GM10266 (cell line): ENCODE measurements around the gene ZNF48.
"Not testable (repeated sequence)": the region's sequence is repeated elsewhere in the genome, so short reads cannot be mapped to it uniquely, and the experiment has no call there.

Experiments
- DNase-seq: peaks from one replicate; pipeline ENCODE4 v3.0.0; 2012; ENCODE audit errors: extremely low spot score
- TF ChIP-seq, protein P1 (sequence below): IDR thresholded peaks from 2 replicates; pipeline ENCODE4 v1.5.1; 2012; ENCODE audit warnings: mild to moderate bottlenecking, low read depth; ENCODE audit not compliant: control insufficient read depth, insufficient read depth; ENCODE audit errors: missing control alignments

ZNF48 gene

DNA sequence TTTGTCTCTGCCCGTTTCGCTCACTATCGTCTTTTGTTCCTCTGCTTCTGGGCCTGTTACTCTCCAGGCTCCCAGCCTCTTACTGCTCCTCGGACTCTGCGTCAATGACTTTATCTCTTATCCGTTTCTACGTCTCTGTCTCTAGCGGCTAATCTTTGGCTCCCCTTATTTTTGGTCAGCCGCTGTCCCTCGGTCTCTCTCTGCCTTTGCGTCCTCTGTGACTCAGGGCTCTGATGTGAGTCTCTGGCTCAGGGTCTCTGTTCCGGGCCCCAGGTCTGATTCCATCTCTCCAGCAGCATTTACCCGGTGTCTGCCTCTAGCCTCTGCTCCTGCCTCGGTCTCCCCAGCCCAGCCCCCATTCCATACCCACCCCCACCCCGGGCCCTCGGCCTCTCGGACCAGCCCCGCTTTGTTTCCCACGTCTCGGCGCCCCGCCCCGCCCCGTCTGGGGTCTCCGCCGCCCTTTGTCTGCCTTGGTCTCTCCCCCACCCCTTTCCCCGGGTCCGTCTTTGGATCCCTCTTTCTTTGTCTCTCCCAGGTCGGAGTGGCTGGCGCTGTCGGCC is 547 bp upstream of the ZNF48 start:
- no peak for DNase-seq
- TF ChIP-seq, protein P1, sequence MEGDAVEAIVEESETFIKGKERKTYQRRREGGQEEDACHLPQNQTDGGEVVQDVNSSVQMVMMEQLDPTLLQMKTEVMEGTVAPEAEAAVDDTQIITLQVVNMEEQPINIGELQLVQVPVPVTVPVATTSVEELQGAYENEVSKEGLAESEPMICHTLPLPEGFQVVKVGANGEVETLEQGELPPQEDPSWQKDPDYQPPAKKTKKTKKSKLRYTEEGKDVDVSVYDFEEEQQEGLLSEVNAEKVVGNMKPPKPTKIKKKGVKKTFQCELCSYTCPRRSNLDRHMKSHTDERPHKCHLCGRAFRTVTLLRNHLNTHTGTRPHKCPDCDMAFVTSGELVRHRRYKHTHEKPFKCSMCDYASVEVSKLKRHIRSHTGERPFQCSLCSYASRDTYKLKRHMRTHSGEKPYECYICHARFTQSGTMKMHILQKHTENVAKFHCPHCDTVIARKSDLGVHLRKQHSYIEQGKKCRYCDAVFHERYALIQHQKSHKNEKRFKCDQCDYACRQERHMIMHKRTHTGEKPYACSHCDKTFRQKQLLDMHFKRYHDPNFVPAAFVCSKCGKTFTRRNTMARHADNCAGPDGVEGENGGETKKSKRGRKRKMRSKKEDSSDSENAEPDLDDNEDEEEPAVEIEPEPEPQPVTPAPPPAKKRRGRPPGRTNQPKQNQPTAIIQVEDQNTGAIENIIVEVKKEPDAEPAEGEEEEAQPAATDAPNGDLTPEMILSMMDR, result no peak

DNA sequence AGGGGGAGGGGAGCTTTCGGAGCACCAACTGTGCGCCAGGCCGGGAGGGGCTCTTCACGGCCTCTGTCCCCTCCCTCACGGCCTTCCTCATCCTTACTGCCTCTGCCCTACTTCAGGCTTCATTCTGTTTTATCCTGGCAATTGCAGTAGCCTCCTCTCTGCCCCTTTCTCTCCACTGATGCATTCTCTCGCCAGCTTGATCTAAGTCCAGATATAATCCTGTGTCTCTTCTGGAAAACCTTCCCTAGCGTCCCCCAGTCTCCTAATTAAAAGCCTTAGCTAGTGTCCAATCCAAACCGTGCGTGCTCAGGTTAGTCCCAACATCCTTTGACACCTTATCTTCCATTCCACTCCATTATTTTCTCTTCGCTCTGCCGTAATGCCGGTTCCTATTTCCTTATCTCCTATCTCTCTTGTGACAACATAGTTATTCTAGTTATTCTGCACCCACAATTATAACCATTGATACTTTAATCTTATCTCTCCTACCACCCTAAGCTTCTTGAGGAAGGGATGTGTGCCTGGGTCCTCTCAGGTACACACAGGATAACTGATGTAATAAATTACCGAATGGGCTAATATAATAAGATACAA is 869 bp downstream of the ZNF48 start:
- DNase-seq, result no peak
- TF ChIP-seq, protein P1, result no peak

GRCh38 chr16:30396627-30397026 is 1.4 kb downstream of the ZNF48 start:
- DNase-seq, result not testable (repeated sequence)

- no peak for DNase-seq
- TF ChIP-seq, protein P1, result no peak
Observed at GRCh38 chr16:30397056-30397455, 1.8 kb downstream of the ZNF48 start.

DNA sequence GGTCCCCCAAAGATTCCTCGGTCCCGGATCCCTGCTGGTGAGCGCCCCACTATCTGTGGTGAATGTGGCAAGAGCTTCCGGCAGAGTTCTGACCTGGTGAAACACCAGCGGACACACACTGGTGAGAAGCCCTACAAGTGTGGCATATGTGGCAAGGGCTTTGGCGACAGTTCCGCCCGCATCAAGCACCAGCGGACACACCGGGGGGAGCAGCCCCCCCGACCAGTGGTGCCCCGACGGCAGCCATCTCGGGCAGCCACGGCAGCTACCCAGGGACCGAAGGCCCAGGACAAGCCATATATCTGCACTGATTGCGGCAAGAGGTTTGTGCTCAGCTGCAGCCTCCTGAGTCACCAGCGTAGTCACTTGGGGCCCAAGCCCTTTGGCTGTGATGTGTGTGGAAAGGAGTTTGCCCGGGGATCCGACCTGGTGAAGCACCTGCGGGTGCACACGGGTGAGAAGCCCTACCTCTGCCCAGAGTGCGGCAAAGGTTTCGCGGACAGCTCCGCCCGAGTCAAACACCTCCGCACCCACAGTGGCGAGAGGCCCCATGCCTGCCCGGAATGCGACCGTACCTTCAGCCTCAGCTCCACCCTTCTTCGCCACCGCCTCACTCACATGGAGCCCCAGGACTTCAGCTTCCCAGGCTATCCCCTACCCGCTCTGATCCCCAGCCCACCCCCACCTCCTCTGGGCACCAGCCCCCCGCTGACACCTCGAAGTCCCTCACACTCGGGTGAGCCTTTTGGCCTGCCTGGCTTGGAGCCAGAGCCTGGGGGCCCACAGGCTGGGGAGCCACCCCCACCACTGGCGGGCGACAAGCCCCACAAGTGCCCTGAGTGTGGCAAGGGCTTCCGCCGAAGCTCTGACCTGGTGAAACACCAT is 2.8 kb downstream of the ZNF48 start:
- no peak for DNase-seq
- TF ChIP-seq, protein P1, result no peak

DNA sequence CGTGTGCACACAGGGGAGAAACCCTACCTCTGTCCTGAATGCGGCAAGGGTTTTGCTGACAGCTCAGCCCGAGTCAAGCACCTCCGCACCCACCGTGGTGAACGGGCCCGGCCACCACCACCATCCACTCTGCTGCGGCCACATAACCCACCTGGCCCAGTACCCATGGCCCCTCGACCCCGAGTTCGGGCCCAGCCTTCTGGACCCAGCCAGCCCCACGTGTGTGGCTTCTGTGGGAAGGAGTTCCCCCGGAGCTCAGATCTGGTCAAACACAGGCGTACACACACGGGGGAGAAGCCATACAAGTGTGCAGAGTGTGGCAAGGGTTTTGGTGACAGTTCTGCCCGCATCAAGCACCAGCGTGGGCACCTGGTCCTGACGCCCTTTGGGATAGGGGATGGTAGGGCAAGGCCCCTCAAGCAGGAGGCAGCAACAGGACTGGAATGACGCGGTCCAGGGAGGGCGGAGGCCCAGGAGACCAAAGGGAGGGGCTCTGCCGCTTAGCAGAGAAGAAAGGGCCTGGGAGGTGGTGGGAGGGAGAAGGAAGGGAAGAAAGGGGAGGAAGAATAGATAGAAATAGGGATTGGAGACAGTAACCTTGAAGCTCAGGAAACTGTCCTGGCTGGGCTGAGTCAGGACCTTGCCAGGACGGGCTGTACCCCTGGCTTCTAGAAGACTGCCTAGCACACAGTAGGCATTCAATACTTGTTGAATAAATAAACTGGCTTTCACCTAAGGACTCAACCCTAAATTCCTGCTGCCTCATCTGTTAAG is 3.6 kb downstream of the ZNF48 start:
- DNase-seq, result no peak
- TF ChIP-seq, protein P1, result no peak

- DNase-seq, result no peak
- TF ChIP-seq, protein P1, result no peak
Observed at GRCh38 chr16:30399435-30400186, 4.4 kb downstream of the ZNF48 start.
